ENCODE results near the gene ZMIZ1.

GRCh38 chr10:79260811-79261740 lies 192.3 kb downstream of the ZMIZ1 start:
- TF ChIP-seq CTCF (conservative IDR thresholded peaks at IDR 0.05; ENCODE audit: low read length) (no peak), EZH2phosphoT487 (IDR thresholded peaks at IDR 0.05; ENCODE audit: borderline replicate concordance) (no peak)

All from Loucy (cell line).